Measurements from ENCODE around the gene GPNMB.
"Not testable (repeated sequence)": the region's sequence is repeated elsewhere in the genome, so short reads cannot be mapped to it uniquely, and the experiment has no call there.

GPNMB gene

DNA sequence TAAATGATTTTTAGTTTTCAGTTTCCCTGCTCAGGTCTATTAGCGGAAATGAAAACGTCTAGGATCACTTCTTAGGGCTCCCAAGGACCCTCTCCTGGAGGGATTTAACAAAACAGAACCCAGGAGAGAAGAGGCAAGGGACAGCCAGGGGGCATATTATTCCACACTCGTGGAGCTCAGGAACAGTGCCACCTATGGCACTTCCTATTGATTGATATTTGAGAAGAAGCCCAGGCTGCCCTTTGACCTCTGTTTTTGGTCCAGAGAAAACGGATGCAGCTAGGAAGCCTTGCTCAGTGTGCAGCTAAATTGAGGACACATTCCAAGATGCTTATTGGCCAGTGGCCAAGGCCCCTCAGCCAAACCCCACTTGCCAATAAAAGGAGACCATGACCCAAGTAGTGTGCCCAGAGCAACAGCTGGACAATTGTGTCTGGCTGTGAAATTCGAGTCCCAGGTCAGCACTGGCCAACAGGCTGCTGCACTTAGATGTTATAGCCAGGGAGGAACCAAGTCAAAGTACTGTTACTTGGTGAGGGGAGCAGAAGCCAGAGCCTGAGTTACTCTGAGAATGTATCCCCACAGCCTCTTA lies 24.0 kb upstream of the GPNMB start:
- H3K9me3 ChIP-seq (ENCODE audit: low read length), result no peaks in the 10 kb centered on the region
- H3K9ac ChIP-seq (ENCODE audit: low read length), result no peak overlapping the region
- peaks cover 9% of the 10 kb centered on the region for H3K27me3 ChIP-seq (ENCODE audit: insufficient read depth, low read length)
- no peak overlapping the region for H3K27ac ChIP-seq (ENCODE audit: low read depth, low read length, poor library complexity, severe bottlenecking)
- H3K4me3 ChIP-seq (ENCODE audit: low read depth, low read length, poor library complexity, severe bottlenecking), result no peak overlapping the region
- H4K20me1 ChIP-seq (ENCODE audit: insufficient read depth, low read length), result no peaks in the 10 kb centered on the region
- H3K36me3 ChIP-seq (ENCODE audit: insufficient read depth, low read length), result no peaks in the 10 kb centered on the region
- no peak overlapping the region for H2AFZ ChIP-seq (ENCODE audit: low read length)
- no peaks in the 10 kb centered on the region for H3K9me2 ChIP-seq (ENCODE audit: low read depth, low read length)
- no peak for TF ChIP-seq EZH2 (IDR thresholded peaks at IDR 0.05; ENCODE audit: borderline replicate concordance, low read length)
- TF ChIP-seq, protein P1, sequence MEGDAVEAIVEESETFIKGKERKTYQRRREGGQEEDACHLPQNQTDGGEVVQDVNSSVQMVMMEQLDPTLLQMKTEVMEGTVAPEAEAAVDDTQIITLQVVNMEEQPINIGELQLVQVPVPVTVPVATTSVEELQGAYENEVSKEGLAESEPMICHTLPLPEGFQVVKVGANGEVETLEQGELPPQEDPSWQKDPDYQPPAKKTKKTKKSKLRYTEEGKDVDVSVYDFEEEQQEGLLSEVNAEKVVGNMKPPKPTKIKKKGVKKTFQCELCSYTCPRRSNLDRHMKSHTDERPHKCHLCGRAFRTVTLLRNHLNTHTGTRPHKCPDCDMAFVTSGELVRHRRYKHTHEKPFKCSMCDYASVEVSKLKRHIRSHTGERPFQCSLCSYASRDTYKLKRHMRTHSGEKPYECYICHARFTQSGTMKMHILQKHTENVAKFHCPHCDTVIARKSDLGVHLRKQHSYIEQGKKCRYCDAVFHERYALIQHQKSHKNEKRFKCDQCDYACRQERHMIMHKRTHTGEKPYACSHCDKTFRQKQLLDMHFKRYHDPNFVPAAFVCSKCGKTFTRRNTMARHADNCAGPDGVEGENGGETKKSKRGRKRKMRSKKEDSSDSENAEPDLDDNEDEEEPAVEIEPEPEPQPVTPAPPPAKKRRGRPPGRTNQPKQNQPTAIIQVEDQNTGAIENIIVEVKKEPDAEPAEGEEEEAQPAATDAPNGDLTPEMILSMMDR (IDR thresholded peaks at IDR 0.05; ENCODE audit: low read length), result no peak
- H3K4me1 ChIP-seq (ENCODE audit: insufficient read depth, low read length, severe bottlenecking), result no peaks in the 10 kb centered on the region
- H3K79me2 ChIP-seq (ENCODE audit: insufficient read depth, low read length), result no peaks in the 10 kb centered on the region
- H3F3A ChIP-seq (ENCODE audit: insufficient read depth, low read length), result no peaks in the 10 kb centered on the region
- H3K4me2 ChIP-seq (ENCODE audit: low read length), result no peak overlapping the region

DNA sequence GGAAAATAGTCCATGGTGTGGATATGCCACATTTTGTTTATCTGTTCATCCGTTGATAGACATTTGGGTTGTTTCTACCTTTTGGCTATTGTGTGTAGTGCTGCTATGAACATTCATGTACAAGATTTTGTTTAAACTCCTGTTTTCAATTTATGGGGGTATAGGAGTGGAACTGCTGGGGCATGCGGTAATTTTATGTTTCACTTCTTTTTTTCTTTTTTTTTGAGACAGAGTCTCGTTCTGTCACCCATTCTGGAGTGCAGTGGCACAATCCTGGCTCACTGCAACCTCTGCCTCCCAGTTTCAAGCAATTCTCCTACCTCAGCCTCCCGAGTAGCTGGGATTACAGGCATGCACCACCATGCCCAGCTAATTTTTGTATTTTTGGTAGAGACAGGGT lies 22.2 kb upstream of the GPNMB start:
- H3K9me2 ChIP-seq (ENCODE audit: low read depth, low read length); H3F3A ChIP-seq (ENCODE audit: insufficient read depth, low read length); H3K79me2 ChIP-seq (ENCODE audit: insufficient read depth, low read length); H3K9me3 ChIP-seq (ENCODE audit: low read length); H3K4me1 ChIP-seq (ENCODE audit: insufficient read depth, low read length, severe bottlenecking); H3K27me3 ChIP-seq (ENCODE audit: insufficient read depth, low read length); H3K27ac ChIP-seq (ENCODE audit: low read depth, low read length, poor library complexity, severe bottlenecking); H3K36me3 ChIP-seq (ENCODE audit: insufficient read depth, low read length); H3K4me3 ChIP-seq (ENCODE audit: low read depth, low read length, poor library complexity, severe bottlenecking); H4K20me1 ChIP-seq (ENCODE audit: insufficient read depth, low read length); H3K4me2 ChIP-seq (ENCODE audit: low read length); H2AFZ ChIP-seq (ENCODE audit: low read length); H3K9ac ChIP-seq (ENCODE audit: low read length): not testable (repeated sequence)

DNA sequence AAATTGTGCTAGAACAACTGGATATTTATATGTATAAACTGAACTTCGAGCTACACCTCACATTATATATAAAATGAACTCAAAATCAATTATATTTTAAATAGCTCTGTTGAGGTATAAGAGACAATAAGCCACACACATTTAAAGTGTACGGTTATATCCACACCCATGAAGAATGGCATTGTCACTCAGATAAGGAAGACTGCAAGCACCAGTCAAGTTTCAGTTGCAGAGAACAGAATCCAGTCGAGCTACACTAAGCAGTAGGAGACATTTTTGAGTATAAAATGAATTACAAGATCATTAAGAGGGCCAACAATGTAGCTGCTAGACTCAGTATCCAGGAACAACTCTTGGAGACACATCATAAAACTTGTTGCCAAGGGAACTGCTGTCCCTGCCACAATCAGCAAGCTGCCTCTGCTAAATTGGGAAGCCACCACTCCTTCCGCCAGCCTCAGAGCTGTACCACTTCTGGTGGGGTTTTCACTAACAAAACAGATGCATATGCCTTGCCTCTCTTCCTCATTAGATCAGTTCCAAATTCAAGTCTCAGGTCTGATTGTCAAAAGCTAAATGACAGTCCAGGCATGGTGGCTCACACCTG lies 19.6 kb upstream of the GPNMB start:
- Histone ChIP-seq H3K9ac (ENCODE audit: low read length) (no peak overlapping the region), H2AFZ (ENCODE audit: low read length) (no peak overlapping the region), H3K27ac (ENCODE audit: low read depth, low read length, poor library complexity, severe bottlenecking) (no peak overlapping the region), H3K4me2 (ENCODE audit: low read length) (no peak overlapping the region), H3K27me3 (ENCODE audit: insufficient read depth, low read length) (no peaks in the 10 kb centered on the region; the same call in none of the 2 replicates), H3K79me2 (ENCODE audit: insufficient read depth, low read length) (no peaks in the 10 kb centered on the region), H3K4me3 (ENCODE audit: low read depth, low read length, poor library complexity, severe bottlenecking) (no peak overlapping the region), H3F3A (ENCODE audit: insufficient read depth, low read length) (no peaks in the 10 kb centered on the region), H3K9me2 (ENCODE audit: low read depth, low read length) (no peaks in the 10 kb centered on the region), H3K4me1 (ENCODE audit: insufficient read depth, low read length, severe bottlenecking) (no peaks in the 10 kb centered on the region), H3K9me3 (ENCODE audit: low read length) (no peaks in the 10 kb centered on the region), H4K20me1 (ENCODE audit: insufficient read depth, low read length) (no peaks in the 10 kb centered on the region), H3K36me3 (ENCODE audit: insufficient read depth, low read length) (no peaks in the 10 kb centered on the region)
- TF ChIP-seq, protein P1 (IDR thresholded peaks at IDR 0.05; ENCODE audit: low read length), result no peak
- no peak for TF ChIP-seq EZH2 (IDR thresholded peaks at IDR 0.05; ENCODE audit: borderline replicate concordance, low read length)

DNA sequence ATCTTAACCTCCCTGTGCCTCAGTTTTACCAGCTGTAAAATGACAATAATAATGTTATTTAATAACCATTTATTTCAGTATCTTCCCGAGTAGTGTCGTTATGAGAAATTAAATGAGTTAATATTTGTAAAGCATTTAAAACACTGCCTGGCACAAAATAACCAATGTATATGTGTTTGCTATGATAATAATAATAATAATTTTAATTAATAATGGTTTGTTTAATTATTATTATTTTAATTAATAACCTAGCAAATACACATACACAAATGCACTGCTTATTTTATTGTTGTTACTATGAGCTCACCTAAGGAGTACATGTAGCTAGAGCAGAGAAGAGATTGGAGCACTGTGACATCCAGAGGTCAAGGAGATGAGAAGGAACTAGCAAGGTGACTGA lies 18.2 kb upstream of the GPNMB start:
- H3K9ac ChIP-seq (ENCODE audit: low read length), result no peak overlapping the region
- no peaks in the 10 kb centered on the region for H3K79me2 ChIP-seq (ENCODE audit: insufficient read depth, low read length)
- H3K36me3 ChIP-seq (ENCODE audit: insufficient read depth, low read length), result no peaks in the 10 kb centered on the region
- H3F3A ChIP-seq (ENCODE audit: insufficient read depth, low read length), result no peaks in the 10 kb centered on the region
- no peaks in the 10 kb centered on the region for H3K9me2 ChIP-seq (ENCODE audit: low read depth, low read length)
- no peak overlapping the region for H2AFZ ChIP-seq (ENCODE audit: low read length)
- H3K4me1 ChIP-seq (ENCODE audit: insufficient read depth, low read length, severe bottlenecking), result no peaks in the 10 kb centered on the region
- TF ChIP-seq EZH2 (IDR thresholded peaks at IDR 0.05; ENCODE audit: borderline replicate concordance, low read length), result no peak
- TF ChIP-seq, protein P1 (IDR thresholded peaks at IDR 0.05; ENCODE audit: low read length), result no peak
- no peak overlapping the region for H3K4me3 ChIP-seq (ENCODE audit: low read depth, low read length, poor library complexity, severe bottlenecking)
- H4K20me1 ChIP-seq (ENCODE audit: insufficient read depth, low read length), result no peaks in the 10 kb centered on the region
- no peak overlapping the region for H3K27ac ChIP-seq (ENCODE audit: low read depth, low read length, poor library complexity, severe bottlenecking)
- H3K9me3 ChIP-seq (ENCODE audit: low read length), result no peaks in the 10 kb centered on the region
- no peaks in the 10 kb centered on the region; the same call in none of the 2 replicates for H3K27me3 ChIP-seq (ENCODE audit: insufficient read depth, low read length)
- H3K4me2 ChIP-seq (ENCODE audit: low read length), result no peak overlapping the region
